Large intestine (tissue), 3 donors: ENCODE results near the gene MORC2. TPM values are rescaled to one million over a fixed set of nuclear protein-coding genes. Genes with fewer than 3 reads are reported as not detected.

ENCODE experiments used
- DNase-seq, 2 donors: peaks; one replicate each; pipeline versions ENCODE4 v3.0.0 to v3.0.0-alpha.2; 2013
- H3K27ac ChIP-seq: one replicate; pipeline ENCODE4 v1.5.1; 2013; ENCODE audit warnings: low read length
- H3K27me3 ChIP-seq: 2 replicates; pipeline ENCODE4 v1.6.1; 2013; ENCODE audit warnings: low read length; ENCODE audit not compliant: control insufficient read depth, insufficient read depth
- H3K36me3 ChIP-seq: 2 replicates; pipeline ENCODE4 v1.6.1; 2013; ENCODE audit warnings: low read length; ENCODE audit not compliant: control insufficient read depth, insufficient read depth
- H3K4me1 ChIP-seq: one replicate; pipeline ENCODE4 v1.6.1; 2013; ENCODE audit warnings: low read length; ENCODE audit not compliant: control insufficient read depth, insufficient read depth
- H3K4me3 ChIP-seq: one replicate; pipeline ENCODE4 v1.5.1; 2013; ENCODE audit warnings: low read length
- H3K9me3 ChIP-seq: one replicate; pipeline ENCODE4 v1.6.1; 2013; ENCODE audit warnings: mild to moderate bottlenecking, low read depth, low read length, moderate library complexity; ENCODE audit not compliant: control insufficient read depth
- WGBS: methylation state at CpG from one replicate; pipeline ENCODE4 v1.1.5; 2013; ENCODE audit warnings: low lambda C conversion rate; ENCODE audit not compliant: insufficient coverage; 5-methylcytosine and 5-hydroxymethylcytosine counted together
- polyA plus RNA-seq: library from polyadenylated mRNA; unstranded; fragments of 120-200 nt; gene quantifications from one replicate; pipeline ENCODE4 v1.2.1, GENCODE V29; 2013

MORC2 gene
- polyA plus RNA-seq, 1 donor = 28.2 TPM

- Histone ChIP-seq H3K4me1 (no peaks in the 10 kb centered on the region), H3K27ac (no peak overlapping the region), H3K9me3 (no peaks in the 10 kb centered on the region), H3K27me3 (no peaks in the 10 kb centered on the region), H3K36me3 (peaks cover 88% of the 10 kb centered on the region), H3K4me3 (no peak overlapping the region)
- no CpG with 5 or more reads among the region's 7 CpGs for WGBS
- DNase-seq = no peak
Measured at GRCh38 chr22:30940685-30941362, 27.8 kb downstream of the MORC2 start.

GRCh38 chr22:30934053-30934452 lies 34.5 kb downstream of the MORC2 start:
- no CpG with 5 or more reads among the region's 8 CpGs for WGBS
- Histone ChIP-seq H3K36me3 (peaks cover 86% of the 10 kb centered on the region), H3K9me3 (no peaks in the 10 kb centered on the region), H3K4me3 (no peak overlapping the region), H3K4me1 (no peaks in the 10 kb centered on the region), H3K27me3 (no peaks in the 10 kb centered on the region), H3K27ac (no peak overlapping the region)
- DNase-seq = no peak

- peaks cover 87% of the 10 kb centered on the region for H3K36me3 ChIP-seq
- H3K27me3 ChIP-seq = no peaks in the 10 kb centered on the region
- no CpG with 5 or more reads among the region's 7 CpGs for WGBS
Measured at GRCh38 chr22:30933457-30933856, 35.1 kb downstream of the MORC2 start.

GRCh38 chr22:30932661-30933060 lies 35.9 kb downstream of the MORC2 start:
- H3K27ac ChIP-seq = no peak overlapping the region
- H3K4me1 ChIP-seq = no peaks in the 10 kb centered on the region
- DNase-seq = no peak
- no peaks in the 10 kb centered on the region for H3K9me3 ChIP-seq
- H3K36me3 ChIP-seq = peaks cover 89% of the 10 kb centered on the region
- no peak overlapping the region for H3K4me3 ChIP-seq
- no peaks in the 10 kb centered on the region for H3K27me3 ChIP-seq
- WGBS = no CpG with 5 or more reads among the region's 16 CpGs

More at GRCh38 chr22:30933457-30933856, 35.1 kb downstream of the MORC2 start:
- H3K4me1 ChIP-seq = no peaks in the 10 kb centered on the region
- DNase-seq = no peak
- H3K4me3 ChIP-seq = no peak overlapping the region
- no peak overlapping the region for H3K27ac ChIP-seq
- H3K9me3 ChIP-seq = no peaks in the 10 kb centered on the region

- Histone ChIP-seq H3K4me3 (no peak overlapping the region), H3K27ac (no peak overlapping the region), H3K9me3 (no peaks in the 10 kb centered on the region), H3K36me3 (peaks cover 89% of the 10 kb centered on the region), H3K27me3 (no peaks in the 10 kb centered on the region), H3K4me1 (no peaks in the 10 kb centered on the region)
- WGBS = 80% methylated on average over 2 of the region's 4 CpGs
- no peak for DNase-seq
Measured at GRCh38 chr22:30931541-30932300, 36.9 kb downstream of the MORC2 start.

- Histone ChIP-seq H3K27me3 (no peaks in the 10 kb centered on the region), H3K9me3 (no peaks in the 10 kb centered on the region), H3K4me3 (no peak overlapping the region), H3K4me1 (no peaks in the 10 kb centered on the region), H3K27ac (no peak overlapping the region), H3K36me3 (peaks cover 90% of the 10 kb centered on the region)
- WGBS = 100% methylated on average over 1 of the region's 3 CpGs
- no peak for DNase-seq
Measured at GRCh38 chr22:30930228-30930627, 38.3 kb downstream of the MORC2 start.

- WGBS = no CpG with 5 or more reads among the region's 6 CpGs
- H3K9me3 ChIP-seq = no peaks in the 10 kb centered on the region
Measured at GRCh38 chr22:30928401-30928800, 40.2 kb downstream of the MORC2 start.

GRCh38 chr22:30927806-30928205 lies 40.8 kb downstream of the MORC2 start:
- WGBS = no CpG with 5 or more reads among the region's 10 CpGs
- no peaks in the 10 kb centered on the region for H3K9me3 ChIP-seq
- DNase-seq = no peak
- no peak overlapping the region for H3K27ac ChIP-seq
- H3K27me3 ChIP-seq = no peaks in the 10 kb centered on the region
- peaks cover 72% of the 10 kb centered on the region for H3K36me3 ChIP-seq
- H3K4me1 ChIP-seq = no peaks in the 10 kb centered on the region
- no peak overlapping the region for H3K4me3 ChIP-seq

More at GRCh38 chr22:30928401-30928800, 40.2 kb downstream of the MORC2 start:
- DNase-seq = no peak
- Histone ChIP-seq H3K4me1 (no peaks in the 10 kb centered on the region), H3K36me3 (peaks cover 78% of the 10 kb centered on the region), H3K27ac (no peak overlapping the region), H3K27me3 (no peaks in the 10 kb centered on the region), H3K4me3 (no peak overlapping the region)

- Histone ChIP-seq H3K27ac (no peak overlapping the region), H3K9me3 (no peaks in the 10 kb centered on the region), H3K4me3 (no peak overlapping the region), H3K4me1 (no peaks in the 10 kb centered on the region), H3K36me3 (peaks cover 61% of the 10 kb centered on the region), H3K27me3 (no peaks in the 10 kb centered on the region)
- DNase-seq = no peak
- no CpG with 5 or more reads among the region's 4 CpGs for WGBS
Measured at GRCh38 chr22:30926706-30927105, 41.9 kb downstream of the MORC2 start.

- no peak for DNase-seq
- H3K27ac ChIP-seq = no peak overlapping the region
- H3K9me3 ChIP-seq = no peaks in the 10 kb centered on the region
- no peaks in the 10 kb centered on the region for H3K27me3 ChIP-seq
- no peak overlapping the region for H3K4me3 ChIP-seq
- peaks cover 51% of the 10 kb centered on the region for H3K36me3 ChIP-seq
- H3K4me1 ChIP-seq = no peaks in the 10 kb centered on the region
- WGBS = no CpG with 5 or more reads among the region's 5 CpGs
Measured at GRCh38 chr22:30925667-30926066, 42.9 kb downstream of the MORC2 start.
